GM19463 (cell line): ENCODE data around the gene FAM162B.
"Not testable (repeated sequence)": the region's sequence is repeated elsewhere in the genome, so short reads cannot be mapped to it uniquely, and the experiment has no call there.

Source experiments
- ATAC-seq: cut with Tn5 transposase; IDR thresholded peaks from one replicate; pipeline ENCODE4 v1.9.1; 2021; ENCODE audit warnings: mild to moderate bottlenecking, moderate library complexity; ENCODE audit not compliant: unreplicated experiment

The FAM162B gene

DNA sequence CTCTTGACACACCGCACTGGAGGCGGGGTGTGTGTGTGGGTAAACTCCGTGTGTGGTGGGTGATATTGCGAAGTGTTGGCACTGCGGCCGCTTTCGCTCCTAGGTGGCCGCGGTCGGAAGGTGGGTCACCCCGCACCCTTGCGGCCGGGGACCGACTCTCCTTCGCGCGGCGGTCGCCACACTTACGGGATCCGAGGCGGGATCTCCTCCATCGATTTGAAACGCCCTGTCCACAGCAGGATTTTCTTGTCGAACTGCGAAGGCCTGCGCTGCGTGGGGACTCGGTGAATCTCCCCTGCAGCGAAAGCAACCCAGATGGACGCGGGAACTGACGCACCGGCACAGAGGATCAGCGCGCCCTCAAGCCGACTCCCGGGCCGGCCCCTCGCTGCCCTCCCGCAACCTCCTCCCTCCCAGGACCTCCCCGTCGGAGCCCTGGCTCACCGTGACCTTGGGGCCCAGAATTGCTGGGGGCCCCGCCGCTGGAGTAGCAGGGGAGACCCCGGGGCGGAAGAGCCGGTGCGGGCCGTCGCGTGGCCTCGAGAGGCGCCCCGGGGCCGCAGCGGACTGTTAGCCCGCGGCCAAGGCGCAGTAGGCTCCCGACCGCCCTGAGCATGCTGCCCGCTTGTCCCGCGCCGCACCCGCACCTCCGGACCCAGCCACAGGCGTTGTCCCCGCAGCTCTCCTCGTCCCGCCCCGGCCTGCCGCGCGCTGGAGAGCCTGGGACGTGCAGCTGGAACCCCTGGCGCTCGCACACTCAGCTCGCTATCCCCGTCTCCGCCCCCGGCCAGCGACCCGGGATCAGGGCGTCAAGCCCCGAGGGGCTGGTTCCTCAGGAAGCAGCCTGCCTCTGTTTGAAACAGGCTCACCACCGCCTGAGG is at the start of gene FAM162B:
Gene FAM162B (minus strand): TSS at position 759 of the 881 bp plus-strand sequence. CDS start 143 bp downstream, at position 616.
- ATAC-seq, result no peak

- no peak for ATAC-seq
These were observed 46.6 kb upstream of the FAM162B start for GRCh38 chr6:116812051-116812650.

GRCh38 chr6:116801971-116802370 is 36.5 kb upstream of the FAM162B start:
- ATAC-seq, result no peak

DNA sequence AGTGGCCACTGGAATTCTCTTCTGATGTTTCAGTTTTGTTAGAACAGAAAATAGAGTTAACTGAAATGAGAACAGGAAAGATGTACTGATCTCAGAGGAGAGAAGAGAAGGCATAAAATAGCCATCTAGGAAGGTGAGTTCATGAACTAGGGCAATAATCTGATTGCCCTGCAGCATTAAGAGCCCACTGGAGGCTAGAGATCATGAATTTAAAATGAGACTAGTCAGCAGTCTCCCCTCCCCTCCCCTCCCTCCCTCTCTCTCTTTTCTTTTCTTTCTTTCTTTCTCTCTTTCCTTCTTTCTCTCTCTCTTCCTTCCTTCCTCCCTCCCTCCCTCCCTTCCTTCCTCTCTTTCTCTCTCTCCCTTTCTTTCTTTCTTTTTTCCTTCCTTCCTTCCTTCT is 34.4 kb upstream of the FAM162B start:
- ATAC-seq, result no peak

DNA sequence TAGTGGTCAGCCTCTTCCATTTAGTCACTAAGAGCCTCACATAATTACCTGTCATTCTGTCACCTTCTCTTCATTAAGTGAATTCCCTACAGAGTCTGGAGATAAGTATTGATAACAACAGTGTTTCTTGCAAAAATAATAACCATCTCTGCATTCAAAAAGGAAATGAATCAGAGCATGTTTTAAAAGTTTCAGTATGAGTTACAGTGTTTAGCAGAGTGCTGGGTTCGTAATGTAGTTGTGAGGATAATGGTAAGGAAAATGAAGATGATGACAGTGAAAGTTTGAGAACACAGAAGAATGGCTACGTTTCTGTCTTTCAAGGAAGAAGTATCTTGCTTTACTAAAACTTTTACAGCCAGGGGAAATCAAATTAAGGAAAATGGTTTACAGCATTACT is 32.1 kb upstream of the FAM162B start:
- no peak for ATAC-seq

DNA sequence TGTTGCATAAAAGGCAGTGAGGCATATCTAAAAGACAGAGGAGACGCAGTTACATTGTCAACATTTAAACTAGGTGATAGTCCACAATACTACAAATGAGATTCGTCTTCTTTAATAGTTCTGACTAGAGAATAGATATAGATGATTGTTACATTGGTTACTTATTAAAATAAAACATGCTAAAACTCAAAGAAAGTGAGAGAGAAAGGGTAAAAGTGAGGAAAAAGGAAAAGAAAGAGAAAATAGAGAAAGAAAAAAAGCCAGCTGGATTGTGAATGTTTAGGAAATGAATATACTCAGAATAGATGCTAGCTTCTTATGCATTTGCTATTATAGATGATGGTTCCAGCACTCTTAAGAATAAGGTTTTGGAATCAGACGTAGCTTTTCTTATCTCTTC is 27.7 kb upstream of the FAM162B start:
- ATAC-seq, result no peak

DNA sequence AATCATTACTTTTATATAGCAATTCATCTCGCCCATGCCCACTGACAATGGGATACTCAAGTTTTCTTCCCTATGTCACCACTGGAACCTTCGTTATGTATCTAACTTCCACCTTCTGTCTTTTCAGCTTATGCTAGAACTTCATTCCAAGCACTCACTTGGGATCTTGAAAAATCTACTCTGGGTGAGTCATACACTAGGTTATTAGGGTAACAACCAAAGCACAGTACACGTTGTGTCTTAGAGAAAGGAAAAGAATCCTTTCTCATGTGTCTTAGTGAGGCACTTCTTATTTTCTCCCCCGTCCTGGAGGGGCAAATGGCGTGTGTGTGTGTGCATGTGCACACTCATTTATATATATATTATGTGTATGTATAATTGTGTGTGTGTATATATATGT is 18.3 kb upstream of the FAM162B start:
- no peak for ATAC-seq

DNA sequence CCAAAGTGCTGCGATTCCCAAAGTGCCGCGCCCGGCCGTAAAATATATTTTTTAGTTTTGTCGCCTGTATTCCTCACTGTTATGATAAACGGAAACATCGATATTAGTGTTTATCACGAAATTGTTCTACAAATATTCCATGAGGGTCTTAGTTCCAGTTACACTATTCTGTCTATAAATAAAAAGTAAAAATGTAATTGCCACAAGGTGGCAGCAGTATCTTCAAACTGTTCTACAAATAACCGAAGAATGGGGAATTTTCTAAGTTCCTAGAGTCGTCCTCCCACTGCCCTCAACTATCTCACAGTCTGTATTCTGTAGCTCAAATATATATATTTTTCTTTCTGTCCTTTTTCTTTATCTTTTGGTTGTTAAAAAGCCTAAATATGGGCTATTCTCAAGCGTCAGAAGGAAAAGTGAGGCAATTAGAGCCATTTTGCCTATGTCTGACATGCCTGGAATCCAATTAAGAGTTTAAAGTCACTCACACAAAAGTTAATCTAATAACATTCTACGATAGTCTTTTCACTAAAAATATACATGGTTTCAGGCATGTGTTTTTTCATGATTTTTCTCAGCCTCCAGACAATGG is 14.2 kb upstream of the FAM162B start:
- ATAC-seq, result peak; percentile 80

DNA sequence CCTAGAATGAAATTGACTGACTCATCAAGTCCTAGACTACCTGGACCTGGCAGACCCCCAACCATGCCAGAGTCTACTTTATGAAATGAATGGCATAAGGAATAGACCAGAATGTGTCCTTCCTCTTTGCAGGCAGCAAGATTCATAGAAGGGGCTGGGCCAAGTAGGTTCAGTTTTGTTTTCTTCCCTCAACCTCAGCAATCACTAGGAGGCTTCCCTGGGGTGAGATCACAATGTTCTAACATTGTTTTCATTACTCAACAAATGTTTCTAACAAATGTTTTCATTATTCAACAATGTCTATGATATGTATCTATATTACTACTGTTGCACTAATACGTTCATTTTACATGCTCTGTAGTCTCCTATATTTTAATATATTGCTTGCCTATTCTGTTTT is 8.4 kb upstream of the FAM162B start:
- ATAC-seq, result no peak

DNA sequence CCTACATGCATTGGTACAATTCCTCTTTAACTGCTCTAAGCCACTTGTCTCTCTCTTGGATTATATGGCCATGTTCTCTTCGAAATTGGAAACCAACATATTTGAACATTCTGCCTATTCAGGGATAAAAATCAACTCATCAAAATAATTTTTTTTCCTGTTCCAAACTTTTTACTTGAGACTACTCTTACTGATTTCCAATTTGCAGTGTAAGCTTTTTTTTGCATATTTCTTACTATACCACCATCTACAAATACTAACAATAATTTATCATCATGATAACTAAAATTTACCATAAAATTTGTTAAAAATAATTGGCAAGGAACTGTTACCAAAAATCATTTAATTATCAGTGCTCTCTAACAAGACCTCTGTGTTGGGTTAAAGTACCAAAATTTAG is 6.9 kb upstream of the FAM162B start:
- no peak for ATAC-seq

DNA sequence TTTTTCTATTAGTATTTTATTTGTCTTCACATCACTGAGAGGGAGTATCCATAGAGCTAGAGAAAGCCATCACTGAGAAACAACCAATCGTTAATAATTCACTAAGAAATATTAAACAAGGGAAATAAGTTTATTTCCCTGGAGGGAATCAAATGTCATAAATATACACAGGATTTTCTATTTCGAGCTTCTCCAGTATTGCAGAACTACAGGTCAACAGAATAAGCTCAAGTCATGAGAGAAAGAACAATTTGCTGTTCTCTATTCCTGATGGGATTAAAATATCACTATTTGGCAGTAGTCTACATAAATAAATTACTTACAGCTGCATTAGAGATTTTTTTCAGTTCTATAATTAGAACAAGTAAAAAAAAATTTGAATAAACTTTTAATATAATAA is 2.2 kb upstream of the FAM162B start:
- ATAC-seq, result no peak

DNA sequence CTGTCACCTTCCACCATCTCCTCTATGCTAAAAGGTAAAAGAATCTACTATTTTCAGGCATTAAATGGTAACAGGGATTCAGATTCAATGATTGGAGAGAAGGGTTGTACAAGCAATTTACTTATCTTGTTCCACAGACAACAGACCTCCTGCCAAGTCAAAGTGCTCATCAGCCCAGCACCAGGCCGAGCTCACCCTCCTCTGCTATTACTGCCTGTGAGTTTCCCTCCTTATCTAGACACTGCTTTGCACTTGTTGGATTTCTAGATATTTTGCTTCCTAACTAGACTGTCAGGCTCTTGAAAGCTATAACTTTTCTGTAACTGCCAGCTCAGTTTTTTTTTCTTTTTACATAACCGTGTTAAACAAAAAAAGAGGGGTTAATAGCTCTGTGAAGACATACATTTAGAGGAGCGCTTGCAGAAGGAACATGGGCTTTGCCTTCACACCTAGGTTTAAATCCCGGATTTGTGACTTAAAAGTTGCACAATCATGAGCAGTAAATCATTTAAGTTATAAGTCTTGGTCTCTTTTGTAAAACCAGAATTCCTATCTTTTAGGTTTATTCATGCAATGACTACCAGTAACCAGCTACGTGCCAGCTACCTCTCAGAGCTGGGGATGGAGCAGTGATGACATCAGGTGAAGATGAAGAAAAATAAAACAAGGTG is 1.1 kb upstream of the FAM162B start:
- ATAC-seq, result no peak

- no peak for ATAC-seq
These were observed 924 bp downstream of the FAM162B start for GRCh38 chr6:116764629-116764960.

- no peak for ATAC-seq
These were observed 1.5 kb downstream of the FAM162B start for GRCh38 chr6:116763906-116764628.

DNA sequence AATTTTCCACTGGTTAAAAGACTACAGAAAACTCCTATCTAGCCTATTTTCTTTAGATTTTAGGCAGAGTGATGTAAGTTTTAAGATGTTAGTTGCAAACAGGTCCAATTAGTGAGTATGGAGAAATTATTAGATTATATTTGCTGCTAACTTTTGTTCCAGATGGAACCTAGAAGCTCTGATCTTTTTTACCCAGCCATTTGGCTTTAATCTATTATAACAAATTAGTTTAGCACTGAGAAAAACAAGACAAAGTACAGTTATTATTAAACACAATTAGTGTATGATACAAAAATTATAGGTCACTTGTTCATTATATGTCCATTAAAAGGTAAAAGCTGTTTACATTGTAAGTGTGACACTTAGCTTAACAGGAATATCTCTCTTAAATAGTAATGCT is 2.5 kb downstream of the FAM162B start:
- ATAC-seq, result no peak

- ATAC-seq, result no peak
These were observed 3.3 kb downstream of the FAM162B start for GRCh38 chr6:116762235-116762634.

DNA sequence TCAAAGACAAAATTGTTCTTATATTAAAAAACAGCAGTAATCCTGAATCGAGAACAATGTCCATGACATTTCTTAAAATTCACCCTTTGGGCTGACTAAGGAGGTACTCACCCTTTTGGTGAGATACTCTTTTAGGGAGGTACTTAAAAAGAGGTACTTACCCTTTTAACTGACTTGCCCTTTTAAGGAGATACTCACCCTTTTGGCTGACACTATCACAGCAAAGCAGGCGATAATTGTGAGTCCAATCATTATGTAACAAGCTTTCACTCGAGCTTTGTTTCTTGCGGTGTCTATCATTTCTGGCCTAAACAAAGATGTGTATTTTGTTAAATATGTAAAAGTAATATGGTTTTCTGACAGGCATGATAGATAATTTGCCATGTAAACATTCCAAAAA is 3.7 kb downstream of the FAM162B start:
- ATAC-seq, result no peak

DNA sequence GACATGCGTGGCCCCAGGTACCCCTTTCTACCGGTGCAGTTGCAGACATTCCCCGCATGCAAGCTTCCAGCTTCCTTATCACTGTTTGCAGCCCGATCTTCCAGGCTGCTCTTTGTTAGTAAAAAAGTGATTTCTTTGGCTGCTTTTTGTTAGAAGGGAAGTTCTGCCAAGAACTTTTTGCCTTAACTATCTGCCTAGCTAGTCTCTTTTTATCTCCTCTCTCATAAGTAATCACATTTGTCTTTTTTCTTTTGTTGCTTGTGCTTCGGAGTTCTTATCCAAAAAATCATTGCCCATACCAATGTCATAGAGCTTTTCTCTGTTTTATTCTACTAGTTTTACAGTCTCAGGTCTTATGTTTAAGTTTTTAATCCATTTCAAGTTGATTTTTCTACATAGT is 20.3 kb downstream of the FAM162B start:
- no peak for ATAC-seq

DNA sequence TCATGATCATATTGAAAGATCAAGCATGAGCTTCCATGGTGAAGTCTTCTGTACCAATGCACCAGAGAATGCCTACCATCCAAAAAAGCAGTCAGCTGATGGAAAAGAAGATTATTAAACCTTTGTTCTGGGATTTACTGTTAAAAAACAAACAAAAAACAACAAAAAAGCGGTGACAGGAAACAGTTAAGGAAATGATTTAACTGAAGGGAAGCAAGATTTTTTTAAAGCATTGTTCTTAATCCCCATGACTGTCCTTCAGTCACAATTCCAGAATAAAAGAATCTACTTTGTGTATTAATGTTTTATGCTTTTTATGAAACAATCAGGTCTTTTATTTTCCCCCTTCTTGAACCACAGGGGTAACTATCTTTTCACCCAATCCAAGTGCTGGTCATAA is 23.9 kb downstream of the FAM162B start:
- ATAC-seq, result no peak

GRCh38 chr6:116740486-116740885 is 25.0 kb downstream of the FAM162B start:
- ATAC-seq, result not testable (repeated sequence)

GRCh38 chr6:116737004-116737403 is 28.5 kb downstream of the FAM162B start:
- no peak for ATAC-seq
